Esophagus squamous epithelium (tissue), 5 donors: ENCODE data around the gene TM4SF18. TPM values are rescaled to one million over a fixed set of nuclear protein-coding genes. Genes with fewer than 3 reads are reported as not detected.

Source experiments
- DNase-seq: peaks from one replicate; lab custom pipeline; 2025; lab: John Stamatoyannopoulos, UW
- H3K27ac ChIP-seq, 4 donors: fragments of 200-600 bp; sonication (generic); one replicate each; pipeline ENCODE4 v1.5.1; 2016 to 2019; ENCODE audit warnings: mild to moderate bottlenecking in 1 of 4
- H3K27me3 ChIP-seq, 4 donors: fragments of 200-600 bp; sonication (generic); 1 replicate in 3 of 4; 2 replicates in 1 of 4; pipeline versions ENCODE4 v1.5.1 to v1.6.0; 2017 to 2021; ENCODE audit warnings: antibody characterized with exemption in 1 of 4
- H3K36me3 ChIP-seq, 3 donors: fragments of 200-600 bp; sonication (generic); one replicate each; pipeline ENCODE4 v1.5.1; 2016 to 2019
- H3K4me1 ChIP-seq, 3 donors: fragments of 200-600 bp; sonication (generic); one replicate each; pipeline ENCODE4 v1.5.1; 2017 to 2019
- H3K4me3 ChIP-seq, 4 donors: fragments of 200-600 bp; sonication (generic); 1 replicate in 3 of 4; 2 replicates in 1 of 4; pipeline ENCODE4 v1.5.1; 2016 to 2019; ENCODE audit warnings: mild to moderate bottlenecking in 2 of 4, moderate library complexity in 1 of 4
- H3K9me3 ChIP-seq, 3 donors: fragments of 200-600 bp; sonication (generic); one replicate each; pipeline ENCODE4 v1.5.1; 2016 to 2019
- CTCF ChIP-seq, 6 experiments: fragments of 450-650 bp in 4 of 6; fragments of 200-600 bp in 2 of 6; sonication (generic) in 2 of 6; IDR thresholded peaks; one replicate each; pipeline ENCODE4 v1.5.1; 2016 to 2019; ENCODE audit warnings: antibody characterized with exemption in 6 of 6, mild to moderate bottlenecking in 4 of 6, moderate library complexity in 4 of 6
- POLR2A ChIP-seq, 4 donors: fragments of 450-650 bp; IDR thresholded peaks; one replicate each; pipeline ENCODE4 v1.6.1; 2017; ENCODE audit warnings: antibody characterized with exemption in 4 of 4, mild to moderate bottlenecking in 4 of 4, moderate library complexity in 3 of 4
- WGBS, 2 donors: methylation state at CpG; one replicate each; pipeline ENCODE4 v1.1.5; 2018; 5-methylcytosine and 5-hydroxymethylcytosine counted together
- intact Hi-C: fragments of 100-400 bp; cut with DNase I; formaldehyde crosslinking; loops from one replicate; pipeline ENCODE4 v1.15.0; 2022
- total RNA-seq, 4 donors: library from RNA; depleted of rRNA; stranded (reverse); fragments of >200 nt; gene quantifications; one replicate each; pipeline ENCODE4 v1.1.0, GENCODE V29; 2016
- donor health status: DM: yes; HTN: yes; CAD: no.

TM4SF18 gene
- total RNA-seq, 4 donors from 2014 or later = 0.95 to 5.7 (median 1.6) TPM

GRCh38 chr3:149310796-149311534, 22.5 kb downstream of the TM4SF18 start:
- Histone ChIP-seq H3K27me3 (no peaks in the 10 kb centered on the region), H3K9me3 (no peaks in the 10 kb centered on the region), H3K4me1 (peaks cover 0 to 36% (median 13%) of the 10 kb centered on the region in 3 donors), H3K4me3 (no peak overlapping the region), H3K36me3 (no peaks in the 10 kb centered on the region), H3K27ac (peak overlapping the region in 3 of 4 donors; percentile 1 to 65 (median 26))
- TF ChIP-seq POLR2A (IDR thresholded peaks at IDR 0.05) (no peak), CTCF (IDR thresholded peaks at IDR 0.05) (no peak)
- 69 to 75% methylated on average over 7 of the region's 7 CpGs for WGBS, 2 donors
- intact Hi-C loops = no loop called here
- no peak for DNase-seq

GRCh38 chr3:149307435-149307783, 26.0 kb downstream of the TM4SF18 start:
- H3K4me1 ChIP-seq = peaks cover 0 to 28% (median 13%) of the 10 kb centered on the region in 3 donors
- TF ChIP-seq CTCF (IDR thresholded peaks at IDR 0.05) = no peak
- TF ChIP-seq POLR2A (IDR thresholded peaks at IDR 0.05) = no peak
- 83% methylated on average over 1 of the region's 1 CpG for WGBS, 2 donors
- H3K27me3 ChIP-seq = no peaks in the 10 kb centered on the region
- DNase-seq = no peak
- H3K27ac ChIP-seq = peak overlapping the region in 1 of 4 donors; percentile 4
- H3K4me3 ChIP-seq = no peak overlapping the region
- H3K9me3 ChIP-seq = no peaks in the 10 kb centered on the region
- intact Hi-C loops = no loop called here
- H3K36me3 ChIP-seq = no peaks in the 10 kb centered on the region

GRCh38 chr3:149306751-149307434, 26.5 kb downstream of the TM4SF18 start:
- Histone ChIP-seq H3K9me3 (no peaks in the 10 kb centered on the region), H3K4me3 (no peak overlapping the region), H3K36me3 (no peaks in the 10 kb centered on the region), H3K27me3 (no peaks in the 10 kb centered on the region), H3K27ac (peak overlapping the region in 1 of 4 donors; percentile 4), H3K4me1 (peaks cover 0 to 28% (median 13%) of the 10 kb centered on the region in 3 donors)
- intact Hi-C loops = no loop called here
- 49 to 51% methylated on average over 2 of the region's 2 CpGs for WGBS, 2 donors
- TF ChIP-seq POLR2A (IDR thresholded peaks at IDR 0.05) = no peak
- TF ChIP-seq CTCF (IDR thresholded peaks at IDR 0.05) = no peak
- no peak for DNase-seq

- Histone ChIP-seq H3K27ac (no peak overlapping the region), H3K27me3 (no peaks in the 10 kb centered on the region), H3K4me1 (peaks cover 4 to 24% (median 16%) of the 10 kb centered on the region in 3 donors), H3K4me3 (no peak overlapping the region), H3K9me3 (no peaks in the 10 kb centered on the region), H3K36me3 (no peaks in the 10 kb centered on the region)
- TF ChIP-seq POLR2A (IDR thresholded peaks at IDR 0.05) (no peak), CTCF (IDR thresholded peaks at IDR 0.05) (no peak)
- no peak for DNase-seq
- 84 to 92% methylated on average over 2 of the region's 2 CpGs for WGBS, 2 donors
- intact Hi-C loops = no loop called here
Observed at GRCh38 chr3:149305376-149305775, 28.1 kb downstream of the TM4SF18 start.
